Kidney epithelial cell (primary cell): ENCODE data around the gene AGBL1. TPM values are rescaled to one million over a fixed set of nuclear protein-coding genes. Genes with fewer than 3 reads are reported as not detected.

Experiments used
- DNase-seq: peaks from one replicate; pipeline ENCODE4 v3.0.0-alpha.2; 2010; ENCODE audit warnings: low read depth
- H3K27me3 ChIP-seq: 2 replicates; pipeline ENCODE4 v1.6.0; 2011; ENCODE audit warnings: low read length; ENCODE audit not compliant: control insufficient read depth, insufficient read depth
- H3K36me3 ChIP-seq: 2 replicates; pipeline ENCODE4 v1.5.1; 2011; ENCODE audit warnings: low read length; ENCODE audit not compliant: control insufficient read depth, insufficient read depth
- H3K4me3 ChIP-seq: 2 replicates; pipeline ENCODE4 v1.5.1; 2011; ENCODE audit warnings: low read depth, mild to moderate bottlenecking, control low read depth, low read length
- total RNA-seq: library from RNA; depleted of rRNA; stranded (reverse); fragments of >200 nt; gene quantifications from 2 replicates; pipeline ENCODE4 v1.2.3, GENCODE V29; 2015
- TF ChIP-seq, protein P1 (sequence below): IDR thresholded peaks from 2 replicates; pipeline ENCODE4 v1.5.1; 2011; ENCODE audit warnings: mild to moderate bottlenecking, moderate library complexity, low read length, control low read depth, inconsistent platforms; ENCODE audit not compliant: insufficient read depth, poor library complexity, severe bottlenecking

The AGBL1 gene
- total RNA-seq, 1 donor from 2014 or later: not detected

- no peak for DNase-seq
- Histone ChIP-seq H3K36me3 (no peaks in the 10 kb centered on the region), H3K27me3 (no peaks in the 10 kb centered on the region), H3K4me3 (no peak overlapping the region)
- TF ChIP-seq, protein P1, sequence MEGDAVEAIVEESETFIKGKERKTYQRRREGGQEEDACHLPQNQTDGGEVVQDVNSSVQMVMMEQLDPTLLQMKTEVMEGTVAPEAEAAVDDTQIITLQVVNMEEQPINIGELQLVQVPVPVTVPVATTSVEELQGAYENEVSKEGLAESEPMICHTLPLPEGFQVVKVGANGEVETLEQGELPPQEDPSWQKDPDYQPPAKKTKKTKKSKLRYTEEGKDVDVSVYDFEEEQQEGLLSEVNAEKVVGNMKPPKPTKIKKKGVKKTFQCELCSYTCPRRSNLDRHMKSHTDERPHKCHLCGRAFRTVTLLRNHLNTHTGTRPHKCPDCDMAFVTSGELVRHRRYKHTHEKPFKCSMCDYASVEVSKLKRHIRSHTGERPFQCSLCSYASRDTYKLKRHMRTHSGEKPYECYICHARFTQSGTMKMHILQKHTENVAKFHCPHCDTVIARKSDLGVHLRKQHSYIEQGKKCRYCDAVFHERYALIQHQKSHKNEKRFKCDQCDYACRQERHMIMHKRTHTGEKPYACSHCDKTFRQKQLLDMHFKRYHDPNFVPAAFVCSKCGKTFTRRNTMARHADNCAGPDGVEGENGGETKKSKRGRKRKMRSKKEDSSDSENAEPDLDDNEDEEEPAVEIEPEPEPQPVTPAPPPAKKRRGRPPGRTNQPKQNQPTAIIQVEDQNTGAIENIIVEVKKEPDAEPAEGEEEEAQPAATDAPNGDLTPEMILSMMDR: no peak
These were observed 692.8 kb downstream of the AGBL1 start for GRCh38 chr15:86772369-86773059.

DNA sequence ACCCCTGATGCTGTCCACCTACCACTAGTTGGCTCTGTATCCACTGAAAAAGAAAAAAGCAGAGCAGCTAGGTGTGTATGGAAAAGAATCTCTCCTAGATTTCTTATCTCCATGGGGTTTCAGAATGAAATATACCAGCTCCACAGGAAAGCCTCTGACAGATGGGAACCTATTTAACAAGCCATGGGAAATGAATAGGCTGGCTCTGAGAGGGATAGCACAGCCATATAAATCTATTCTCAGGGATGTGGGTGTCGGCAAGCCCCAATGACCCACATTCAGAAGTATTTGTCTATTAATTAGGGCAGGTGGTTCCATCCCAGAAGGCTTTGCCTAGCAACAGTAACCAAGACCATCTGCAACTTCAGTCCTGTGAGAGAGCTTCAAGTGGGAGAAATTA, 694.1 kb downstream of the AGBL1 start:
- H3K27me3 ChIP-seq: no peaks in the 10 kb centered on the region
- DNase-seq: no peak
- no peak overlapping the region for H3K4me3 ChIP-seq
- TF ChIP-seq, protein P1: no peak
- no peaks in the 10 kb centered on the region for H3K36me3 ChIP-seq

DNA sequence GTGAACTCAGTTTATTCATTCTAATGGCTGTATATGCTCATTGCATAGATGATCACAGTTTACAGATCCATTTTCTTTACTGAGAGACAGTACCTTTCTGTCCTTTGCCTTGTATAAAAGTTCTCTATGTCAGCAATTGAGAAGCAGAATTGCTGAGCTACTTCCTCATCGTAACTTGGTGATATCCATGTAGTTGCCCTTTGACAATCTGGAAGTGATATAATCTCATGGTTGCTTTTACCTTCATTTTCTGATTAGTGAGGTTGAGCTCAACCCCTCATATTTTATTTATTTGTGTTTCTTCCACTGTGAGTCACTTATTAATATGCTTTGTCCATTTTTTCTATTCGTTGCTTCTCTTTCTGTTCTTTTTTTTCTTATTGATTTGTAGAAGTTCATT, 696.5 kb downstream of the AGBL1 start:
- TF ChIP-seq, protein P1: no peak
- H3K4me3 ChIP-seq: no peak overlapping the region
- no peaks in the 10 kb centered on the region for H3K36me3 ChIP-seq
- DNase-seq: no peak
- no peaks in the 10 kb centered on the region for H3K27me3 ChIP-seq

DNA sequence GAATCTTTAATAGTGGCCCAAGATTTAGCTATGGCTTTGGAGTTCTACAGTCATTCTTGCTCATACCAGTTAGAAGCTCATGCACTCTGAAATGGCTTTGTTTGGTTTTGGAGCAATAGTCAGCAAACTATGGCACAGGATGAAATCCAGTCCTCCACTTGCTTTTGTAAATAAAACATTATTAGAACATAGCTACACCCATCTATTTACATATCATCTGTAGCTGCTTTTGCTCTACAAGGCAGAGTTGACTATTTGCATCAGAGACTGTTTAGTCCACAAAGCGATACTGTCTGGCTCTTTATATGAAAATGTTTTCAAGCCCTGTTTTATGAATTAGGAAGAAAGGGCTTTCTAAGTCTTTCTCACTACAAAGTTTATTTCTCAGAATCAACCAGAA, 716.9 kb downstream of the AGBL1 start:
- Histone ChIP-seq H3K4me3 (no peak overlapping the region), H3K36me3 (no peaks in the 10 kb centered on the region), H3K27me3 (no peaks in the 10 kb centered on the region)
- TF ChIP-seq, protein P1: no peak
- no peak for DNase-seq

DNA sequence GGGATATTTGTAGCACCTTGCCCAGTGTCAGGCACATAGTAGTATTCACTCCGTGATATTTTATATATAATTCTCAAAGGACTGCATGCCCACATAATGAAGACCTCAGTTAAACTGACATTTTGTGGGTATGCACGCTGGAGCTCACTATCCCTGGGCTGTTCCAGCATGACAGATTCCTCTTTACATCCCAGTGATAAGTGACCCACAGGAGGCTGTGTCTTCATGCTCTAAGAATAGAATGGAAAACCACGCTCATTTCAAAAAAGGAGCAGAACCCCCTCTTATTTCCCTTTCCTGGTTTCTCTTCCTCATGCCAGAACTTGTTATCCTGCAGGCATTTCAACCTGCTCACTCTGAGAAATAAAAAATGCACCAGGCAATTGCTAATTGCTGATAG, 717.5 kb downstream of the AGBL1 start:
- no peak for DNase-seq
- TF ChIP-seq, protein P1: no peak
- no peaks in the 10 kb centered on the region for H3K36me3 ChIP-seq
- H3K4me3 ChIP-seq: no peak overlapping the region
- no peaks in the 10 kb centered on the region for H3K27me3 ChIP-seq

GRCh38 chr15:86799226-86799625, 719.6 kb downstream of the AGBL1 start:
- Histone ChIP-seq H3K27me3 (no peaks in the 10 kb centered on the region), H3K36me3 (no peaks in the 10 kb centered on the region), H3K4me3 (no peak overlapping the region)
- DNase-seq: no peak
- TF ChIP-seq, protein P1: no peak
